Kidney tubule cell (primary cell): ENCODE measurements around the gene UTP18.
"Not testable (repeated sequence)": the region's sequence is repeated elsewhere in the genome, so short reads cannot be mapped to it uniquely, and the experiment has no call there.

Source experiments
- DNase-seq: peaks from one replicate; pipeline ENCODE4 v3.0.0-alpha.2; 2018; ENCODE audit warnings: low spot score

The UTP18 gene

DNA sequence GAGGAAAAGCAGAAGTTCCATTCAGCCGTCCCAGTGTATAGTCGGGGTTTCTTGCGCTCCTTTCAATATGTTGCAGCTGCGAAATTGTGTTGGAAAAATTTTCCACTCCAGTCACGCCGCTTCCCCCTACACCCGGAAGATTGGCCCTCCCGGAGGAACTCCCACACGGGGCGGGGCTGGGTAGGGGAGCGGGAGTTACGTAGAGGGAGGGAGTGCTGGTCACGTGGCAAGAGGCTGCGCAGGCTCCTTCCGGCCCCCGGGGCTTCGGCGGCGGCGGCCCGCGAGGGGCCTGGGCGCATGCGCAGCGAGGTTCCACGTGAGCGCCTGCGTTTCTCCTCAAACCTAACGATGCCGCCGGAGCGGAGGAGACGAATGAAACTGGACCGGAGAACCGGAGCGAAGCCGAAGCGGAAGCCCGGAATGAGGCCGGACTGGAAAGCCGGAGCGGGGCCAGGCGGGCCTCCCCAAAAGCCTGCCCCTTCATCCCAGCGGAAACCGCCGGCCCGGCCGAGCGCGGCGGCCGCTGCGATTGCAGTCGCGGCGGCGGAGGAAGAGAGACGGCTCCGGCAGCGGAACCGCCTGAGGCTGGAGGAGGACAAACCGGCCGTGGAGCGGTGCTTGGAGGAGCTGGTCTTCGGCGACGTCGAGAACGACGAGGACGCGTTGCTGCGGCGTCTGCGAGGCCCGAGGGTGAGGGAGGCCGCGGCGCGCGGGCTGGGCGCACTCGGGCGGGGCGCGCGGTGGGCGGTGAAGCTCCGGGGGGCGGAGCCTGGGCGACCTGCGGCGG is at the start of gene UTP18:
TSS of gene UTP18 (plus strand) at position 310 of the 787 bp plus-strand sequence. CDS start at position 349, 39 bp downstream.
- peak; percentile 96 for DNase-seq

DNA sequence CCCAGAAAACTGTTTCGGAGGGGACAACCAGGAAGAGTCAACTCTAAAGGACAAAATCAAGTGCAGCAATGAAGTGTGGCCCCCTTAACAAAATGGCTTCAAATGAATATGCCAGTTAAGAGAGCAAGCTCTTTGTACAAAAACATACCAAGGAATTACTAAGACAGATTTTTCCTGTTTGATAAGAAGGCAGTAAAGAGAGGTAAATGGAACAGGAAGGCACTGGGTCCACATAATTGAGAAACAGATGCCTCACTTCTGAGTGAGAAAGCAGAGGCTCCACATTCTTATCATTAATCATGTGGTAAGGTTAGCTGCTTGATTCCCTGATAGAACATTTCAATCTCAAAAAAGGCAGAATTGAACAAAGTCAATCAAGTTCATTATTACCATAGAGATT is 45.4 kb upstream of the UTP18 start:
- DNase-seq = no peak

DNA sequence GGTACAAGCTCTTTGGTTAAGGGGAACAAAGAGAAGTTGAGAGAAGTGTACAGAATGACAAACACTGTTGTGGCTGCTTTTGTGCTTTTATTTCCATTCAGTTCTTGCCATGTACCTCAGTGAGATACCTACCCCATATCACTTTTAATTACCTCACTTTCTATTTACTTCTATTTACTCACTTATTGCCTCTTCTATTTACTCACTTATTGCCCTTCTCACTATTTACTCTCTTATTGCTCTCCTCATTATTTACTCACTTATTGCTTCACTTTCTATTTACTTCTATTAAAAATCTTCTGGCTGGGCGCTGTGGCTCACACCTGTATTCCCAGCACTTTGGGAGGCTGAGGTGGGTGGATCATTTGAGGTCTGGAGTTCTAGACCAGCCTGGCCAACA is 42.4 kb upstream of the UTP18 start:
- no peak for DNase-seq

DNA sequence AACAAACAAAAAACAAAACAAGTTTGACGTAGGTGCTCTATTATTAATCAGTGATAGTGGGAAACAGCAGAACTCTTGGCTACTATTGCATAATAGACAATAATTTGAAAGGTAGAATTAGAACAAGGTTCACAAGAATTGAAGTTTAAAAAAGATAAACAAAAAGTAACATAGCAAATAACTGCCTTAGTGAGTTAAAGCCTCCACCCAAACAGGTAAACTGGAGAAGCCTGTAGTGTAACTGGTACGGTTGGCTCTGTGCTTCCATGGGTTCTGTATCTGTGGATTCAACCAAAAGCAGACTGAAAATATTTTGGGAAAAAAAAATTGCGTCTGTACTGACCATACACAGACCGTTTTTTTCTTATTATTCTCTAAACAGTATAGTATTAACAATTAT is 39.0 kb upstream of the UTP18 start:
- no peak for DNase-seq

DNA sequence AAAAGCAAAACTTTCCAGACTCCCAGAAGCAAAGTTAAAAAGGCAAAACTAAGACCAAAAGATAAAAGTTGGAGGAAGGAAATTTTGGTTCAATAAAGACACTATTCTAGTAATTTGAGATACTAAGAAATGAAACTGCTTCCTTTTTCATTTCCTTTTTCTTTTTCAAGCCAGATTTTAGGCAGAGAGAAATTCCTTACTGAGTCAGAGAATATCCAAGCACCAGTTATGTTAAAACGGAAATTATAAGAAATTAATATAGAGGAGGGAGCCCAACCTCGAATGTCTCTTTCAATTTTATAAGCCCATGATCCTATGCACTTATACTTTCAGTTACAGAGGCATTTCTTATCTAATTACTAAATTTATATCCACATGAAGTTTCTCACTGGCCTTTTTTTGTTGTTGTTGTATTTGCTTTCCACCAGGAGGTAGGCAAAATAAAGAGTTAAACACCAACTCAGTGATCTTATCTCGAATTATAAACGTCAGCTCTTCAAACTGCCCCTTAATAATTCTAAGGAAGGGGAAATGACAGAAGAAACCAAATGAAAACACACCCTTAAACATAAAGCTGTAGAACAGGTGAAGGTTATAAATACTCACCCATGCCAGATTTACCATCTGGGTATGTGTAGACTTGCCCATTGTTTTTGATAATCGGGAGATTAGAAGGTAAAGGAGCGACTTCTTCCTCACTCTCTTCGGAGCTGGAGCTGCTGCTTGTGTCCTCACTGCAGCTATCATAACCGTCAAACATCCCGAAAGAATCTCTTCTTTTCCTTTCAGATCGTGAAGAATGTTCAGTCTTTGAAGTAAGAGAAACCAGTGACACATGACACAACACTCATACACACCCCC is 35.7 kb upstream of the UTP18 start:
- no peak for DNase-seq

DNA sequence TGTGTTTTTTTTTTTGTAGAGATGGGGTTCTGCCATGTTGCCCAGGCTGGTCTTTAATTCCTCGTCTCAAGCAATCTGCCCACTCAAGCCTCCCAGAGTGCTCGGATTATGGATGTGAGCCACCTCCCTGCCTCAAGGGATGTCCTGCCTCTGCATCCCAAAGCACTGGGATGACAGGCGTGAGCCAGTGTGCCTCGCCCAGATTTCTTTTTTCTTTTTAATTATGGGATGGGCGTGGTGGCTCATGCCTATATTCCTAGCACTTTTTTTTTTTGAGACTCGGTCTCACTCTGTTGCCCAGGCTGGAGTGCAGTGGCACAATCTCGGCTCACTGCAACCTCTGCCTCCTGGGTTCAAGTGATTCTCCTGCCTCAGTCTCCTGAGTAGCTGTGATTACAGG is 34.8 kb upstream of the UTP18 start:
- not testable (repeated sequence) for DNase-seq

DNA sequence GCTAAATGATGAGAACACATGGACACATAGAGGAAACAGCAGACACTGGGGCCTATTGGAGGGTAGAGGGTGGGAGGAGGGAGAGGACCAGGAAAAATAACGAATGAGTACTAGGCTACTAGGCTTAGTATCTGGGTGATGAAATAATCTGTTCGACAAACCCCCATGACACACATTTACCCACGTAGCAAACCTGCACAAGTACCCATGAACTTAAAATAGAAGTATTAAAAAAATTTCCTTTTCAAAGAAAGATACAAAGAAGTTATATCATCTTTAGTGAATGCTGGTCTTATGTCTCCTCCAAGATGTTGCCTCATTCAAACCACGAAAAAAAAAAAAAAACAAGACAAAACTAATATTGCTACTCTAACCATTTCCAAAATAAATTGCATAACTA is 32.2 kb upstream of the UTP18 start:
- DNase-seq = no peak

DNA sequence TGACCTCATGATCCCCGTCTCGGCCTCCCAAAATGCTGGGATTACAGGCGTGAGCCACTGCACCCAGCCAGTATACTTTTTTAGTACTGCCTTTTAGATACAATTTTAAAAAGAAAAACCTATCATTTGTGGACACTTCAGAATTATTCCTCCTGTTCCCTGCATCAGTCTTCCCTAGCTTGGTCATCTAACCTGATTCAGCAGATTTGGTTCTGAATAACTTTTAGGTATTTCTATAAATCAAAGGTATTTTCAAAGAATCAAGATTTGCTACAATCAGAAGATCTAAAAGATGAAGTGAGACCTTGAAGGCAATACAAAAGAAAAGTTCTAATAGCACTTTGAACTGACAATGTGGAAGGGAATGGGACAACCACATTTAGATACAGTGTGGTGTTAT is 30.5 kb upstream of the UTP18 start:
- DNase-seq = no peak

DNA sequence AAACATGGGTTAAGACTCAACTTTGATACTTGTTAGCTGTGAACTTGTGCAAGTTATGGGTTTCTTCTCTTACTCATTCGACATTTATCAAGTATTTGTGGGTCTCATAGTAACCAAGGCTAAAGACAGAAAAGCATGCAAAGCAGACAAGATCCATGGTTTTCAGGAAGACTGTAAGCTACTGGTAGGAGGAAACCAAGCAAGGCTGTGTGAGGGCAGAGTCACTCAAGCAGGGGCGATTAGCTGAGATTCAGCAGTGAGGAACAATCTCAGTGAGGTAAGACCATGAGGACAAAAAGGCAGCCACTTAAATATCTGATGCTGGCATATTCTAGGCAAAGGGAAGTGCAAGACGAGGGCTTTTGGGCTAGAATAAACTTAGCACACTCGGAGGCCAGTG is 30.0 kb upstream of the UTP18 start:
- peak; percentile 36 for DNase-seq

DNA sequence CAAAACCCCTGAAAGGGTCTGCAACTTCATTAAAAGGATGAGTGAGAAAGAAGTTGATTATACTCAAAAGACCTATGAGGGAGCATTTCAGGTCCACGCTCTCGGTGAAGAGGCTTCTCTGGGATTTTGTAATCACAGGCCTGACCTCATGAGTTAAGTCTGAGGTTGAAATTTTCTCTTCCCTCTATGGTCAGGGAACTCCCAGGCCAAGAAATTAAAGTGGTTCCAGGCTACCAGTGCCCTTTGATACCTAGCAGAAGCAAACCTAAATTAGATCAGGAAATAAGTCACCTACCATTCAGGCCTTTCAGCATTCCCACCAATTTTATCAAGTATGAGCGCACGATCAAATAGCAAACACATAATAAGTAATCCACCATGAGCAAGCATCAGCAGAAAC is 28.3 kb upstream of the UTP18 start:
- DNase-seq = peak; percentile 21

DNA sequence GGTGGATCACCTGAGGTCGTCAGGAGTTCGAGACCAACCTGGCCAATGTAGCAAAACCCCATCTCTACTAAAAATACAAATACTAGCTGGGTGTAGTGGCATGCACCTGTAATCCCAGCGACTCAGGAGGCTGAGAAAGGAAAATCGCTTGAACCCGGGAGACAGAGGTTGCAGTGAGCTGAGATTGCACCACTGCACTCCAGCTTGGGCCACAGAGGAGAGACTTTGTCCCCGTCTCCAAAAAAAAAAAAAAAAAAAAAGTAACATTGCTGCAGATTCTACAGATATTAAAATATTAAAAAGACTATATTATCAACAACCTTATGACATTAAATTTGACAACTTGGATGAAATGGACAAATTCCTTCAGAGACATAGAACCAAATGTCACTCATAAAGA is 26.2 kb upstream of the UTP18 start:
- DNase-seq = no peak

DNA sequence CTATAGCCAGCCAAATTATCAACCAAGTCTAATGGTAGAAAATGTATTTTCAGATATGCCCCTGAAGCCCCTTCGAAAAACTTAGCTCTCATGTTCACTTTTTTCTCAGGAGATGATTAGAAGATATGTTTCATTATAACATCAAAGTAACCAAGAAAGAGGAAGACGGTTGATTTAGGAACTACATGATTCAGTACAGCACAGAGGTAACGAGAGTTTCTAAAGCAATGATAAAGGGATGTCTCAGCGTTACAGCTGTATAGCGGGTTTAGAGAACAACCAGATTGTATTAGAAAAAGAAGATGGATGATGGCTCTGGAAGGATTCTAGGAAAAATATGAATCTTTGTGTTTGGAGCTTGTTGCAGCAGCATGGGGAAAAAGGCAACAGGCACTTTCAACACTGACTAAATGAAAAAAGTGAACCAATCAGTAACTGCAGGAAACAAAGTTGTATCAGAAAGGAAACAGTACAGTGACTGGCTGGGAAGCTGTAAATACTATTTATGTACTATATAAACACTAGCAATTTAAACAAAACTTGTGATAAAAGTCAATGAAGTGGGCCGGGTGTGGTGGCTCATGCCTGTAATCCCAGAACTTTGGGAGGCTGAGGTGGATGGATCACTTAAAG is 22.0 kb upstream of the UTP18 start:
- no peak for DNase-seq

DNA sequence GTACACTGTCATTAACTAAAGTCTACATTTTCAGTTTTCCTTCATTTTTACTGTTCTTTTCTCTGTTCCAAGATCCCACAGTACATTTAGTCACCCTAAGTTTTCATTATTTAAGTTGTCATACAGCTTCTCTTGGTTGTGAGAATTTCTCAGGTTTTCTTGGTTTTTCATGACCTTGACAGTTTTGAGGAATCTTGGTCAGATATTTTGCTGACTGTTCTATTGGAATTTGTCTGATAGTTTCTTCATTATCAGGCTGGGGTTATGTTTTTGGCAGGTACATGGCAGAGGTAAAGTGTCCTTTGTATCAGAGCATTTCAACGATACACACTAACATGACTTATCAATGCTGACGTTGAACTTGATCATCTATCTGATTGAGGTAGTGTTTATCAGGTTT is 20.1 kb upstream of the UTP18 start:
- no peak for DNase-seq

DNA sequence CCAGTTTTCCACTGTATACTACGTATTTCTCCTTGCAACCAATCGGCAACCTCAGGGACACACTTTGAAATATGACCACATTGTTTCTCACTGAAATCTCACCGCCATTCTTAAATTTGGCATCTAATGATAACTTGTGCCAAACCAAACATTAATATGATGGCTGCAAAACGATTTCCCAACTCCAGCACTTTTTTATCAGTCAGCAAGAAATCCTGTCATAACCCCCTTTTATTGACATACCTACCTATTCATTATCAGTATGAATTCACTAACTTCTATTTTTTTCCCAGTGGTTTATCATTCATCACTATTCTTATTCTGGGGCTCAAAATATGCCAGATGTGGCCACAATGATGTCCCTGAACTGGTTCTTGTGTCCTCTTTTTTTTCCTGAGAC is 16.3 kb upstream of the UTP18 start:
- no peak for DNase-seq

DNA sequence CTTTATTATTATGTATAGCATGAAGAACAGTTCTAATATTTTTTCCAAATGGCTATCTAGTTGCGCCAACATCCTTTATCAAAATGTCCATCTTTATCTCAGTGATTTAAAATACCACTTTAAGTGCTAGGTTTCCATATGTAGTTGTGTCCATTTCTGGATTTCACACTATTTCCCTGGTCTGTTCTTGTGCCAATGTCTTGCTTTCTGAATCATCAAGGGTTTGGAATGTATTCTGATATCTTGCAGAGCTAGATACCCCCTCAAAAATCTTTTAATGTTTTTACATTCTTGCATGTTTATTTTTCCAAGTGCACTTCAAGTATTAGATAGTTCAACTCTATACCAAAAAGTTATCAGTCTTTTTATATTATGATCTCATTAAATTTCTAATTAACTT is 14.8 kb upstream of the UTP18 start:
- no peak for DNase-seq

DNA sequence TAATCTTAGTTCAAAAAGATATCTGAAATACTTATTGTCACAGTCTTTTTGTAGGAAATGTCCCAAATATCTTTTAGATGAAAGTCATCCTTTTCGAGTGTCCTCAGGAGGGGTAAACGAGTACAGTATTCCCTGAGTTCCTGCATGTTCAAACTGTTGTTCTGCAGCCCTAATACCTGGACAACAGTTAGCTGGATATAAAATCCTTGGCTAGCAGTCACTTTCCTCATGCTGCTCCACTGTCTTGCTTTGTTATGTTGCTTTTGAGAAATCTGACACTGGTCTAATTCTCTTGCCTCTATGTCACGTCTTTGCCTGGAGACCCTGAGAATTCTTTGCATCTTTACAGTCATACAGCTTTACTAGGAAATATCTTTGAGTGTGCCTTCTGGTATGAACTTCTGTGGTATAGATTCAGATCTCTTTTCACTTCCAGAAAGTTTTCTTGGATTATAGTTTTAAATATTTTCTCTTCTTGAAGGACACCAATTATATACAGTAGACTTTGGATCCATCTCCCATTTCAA is 10.0 kb upstream of the UTP18 start:
- no peak for DNase-seq

DNA sequence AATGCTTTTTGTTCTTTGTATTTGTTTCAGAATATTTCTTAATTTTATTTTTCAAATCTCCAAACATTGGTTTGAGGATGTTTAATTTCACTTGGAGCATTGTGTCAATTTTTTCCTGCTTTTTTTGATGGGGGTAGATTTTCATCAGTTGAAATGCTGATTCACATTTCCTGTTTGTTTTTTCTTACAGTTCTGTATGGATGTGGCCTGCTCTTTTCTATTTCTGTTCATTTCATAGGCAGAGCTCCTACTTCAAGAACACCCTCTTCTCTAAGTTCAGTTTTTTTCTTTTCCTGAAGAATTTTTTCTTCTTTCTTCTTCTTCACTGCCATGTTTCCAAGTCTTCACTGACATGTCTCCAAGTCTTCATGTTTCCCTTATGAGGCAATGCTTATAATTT is 9.3 kb upstream of the UTP18 start:
- no peak for DNase-seq

DNA sequence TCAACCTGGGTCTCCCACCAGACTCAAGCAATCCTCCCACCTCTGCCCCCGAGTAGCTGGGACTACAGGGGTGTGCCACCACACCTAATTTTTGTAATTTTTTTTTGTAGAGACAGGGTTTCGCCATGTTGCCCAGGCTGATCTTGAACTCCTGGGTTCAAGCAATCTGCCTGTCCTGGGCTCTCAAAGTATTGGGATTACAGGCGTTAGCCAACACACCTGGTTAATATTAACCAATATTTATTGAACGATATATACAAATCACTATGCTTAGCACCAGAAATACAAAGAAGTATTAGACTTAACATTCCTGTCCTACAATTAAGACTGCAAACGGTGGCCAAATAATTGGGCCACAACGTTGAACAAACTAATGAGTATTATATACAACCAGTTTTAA is 4.7 kb upstream of the UTP18 start:
- no peak for DNase-seq

DNA sequence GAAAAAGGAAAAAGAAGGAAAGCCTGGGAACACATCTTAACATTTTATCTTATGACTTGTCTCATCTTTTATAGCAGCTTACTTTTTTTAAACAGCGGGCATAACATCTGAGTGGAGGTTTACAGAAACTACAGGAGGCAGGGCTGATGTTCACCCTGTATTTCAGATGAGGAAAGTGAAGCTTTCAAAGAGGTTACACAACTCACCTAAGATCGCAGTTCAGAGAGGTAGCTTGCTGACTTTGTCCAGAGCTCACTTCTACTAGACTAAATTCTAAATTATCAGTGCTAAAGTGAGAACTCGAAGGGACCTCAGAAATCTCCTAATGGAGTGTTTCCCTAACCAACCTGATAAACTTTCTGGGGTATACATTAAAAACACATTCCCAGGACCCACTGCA is 4.2 kb upstream of the UTP18 start:
- no peak for DNase-seq

DNA sequence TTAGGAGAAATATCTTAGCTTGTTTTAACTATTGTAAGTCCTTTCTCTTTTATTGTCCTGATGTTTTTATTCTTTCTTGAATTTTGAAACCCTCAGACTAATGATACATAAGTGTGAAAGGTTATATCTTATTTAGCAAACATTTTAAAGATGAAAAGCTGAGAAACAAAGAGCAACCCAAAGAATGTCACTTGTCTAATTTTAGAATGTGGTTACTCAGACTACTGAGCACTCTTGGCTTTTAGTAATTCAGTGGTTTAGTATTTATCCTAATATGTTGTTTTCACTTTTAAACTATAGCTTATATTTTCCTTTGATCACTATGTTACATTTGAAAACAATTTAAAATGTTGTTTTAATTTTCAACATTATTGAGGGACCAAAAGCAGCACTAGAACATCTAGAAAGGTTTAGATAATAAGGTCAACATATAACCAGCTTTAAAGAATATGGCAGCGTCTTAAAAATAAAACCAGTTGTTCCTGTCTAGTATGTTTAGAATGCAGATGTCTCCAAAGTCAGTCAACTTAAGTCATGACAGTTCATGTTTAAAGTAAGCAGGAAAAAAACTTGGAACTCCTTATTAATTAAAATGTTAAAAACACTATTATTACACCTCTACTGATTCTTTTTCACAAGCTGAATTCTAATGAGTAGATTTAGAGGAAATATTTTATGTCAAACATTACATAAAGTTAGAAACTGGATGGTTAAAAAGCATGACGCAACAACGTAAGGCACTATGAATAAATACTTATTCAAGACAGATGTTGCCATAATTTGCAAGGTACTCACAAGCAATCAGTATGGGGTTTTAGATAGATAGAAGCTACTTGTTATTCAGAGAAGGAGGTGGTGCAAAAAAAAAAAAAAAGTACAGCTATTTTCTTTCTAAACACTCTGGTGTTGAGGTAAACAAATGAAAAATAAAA is 2.9 kb upstream of the UTP18 start:
- DNase-seq = no peak

DNA sequence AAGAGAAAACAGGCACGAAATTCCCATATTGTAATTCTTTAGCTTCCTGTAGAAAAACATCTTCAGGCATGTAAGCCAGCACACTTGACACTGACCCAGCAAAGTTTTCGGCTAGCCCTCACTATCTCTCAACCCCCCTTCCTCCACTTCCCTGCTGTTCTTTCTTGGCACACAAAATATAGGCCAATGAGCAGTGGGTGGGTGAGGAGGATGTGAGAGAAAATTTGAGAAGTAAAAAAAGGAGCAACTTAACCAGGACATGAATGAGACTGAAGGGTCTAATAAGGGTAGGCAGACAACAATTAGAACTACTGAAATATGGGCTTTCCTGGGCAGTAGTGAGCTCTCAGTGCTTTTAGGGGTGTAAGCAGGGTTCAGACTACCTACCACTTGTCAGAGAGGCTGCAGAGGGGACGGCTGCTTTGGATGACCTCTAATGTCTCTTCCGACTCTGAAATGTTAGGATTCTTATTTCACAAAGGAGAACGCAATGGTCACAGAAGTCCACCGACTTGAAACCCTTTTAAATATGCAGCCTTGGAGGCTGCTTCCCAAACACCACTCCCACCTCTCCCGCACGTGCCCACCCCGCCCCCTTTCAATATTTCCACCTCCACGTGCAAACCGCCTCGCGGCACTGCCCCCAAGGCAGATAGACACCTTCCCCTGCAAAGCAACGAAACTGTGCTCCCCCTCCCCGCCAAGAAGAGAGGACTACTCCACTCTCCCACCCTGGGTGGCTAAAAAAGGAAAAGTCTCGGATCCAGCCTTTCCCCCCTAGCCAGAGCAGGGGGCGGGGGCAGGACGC is 1.4 kb upstream of the UTP18 start:
- no peak for DNase-seq
